Measurements from ENCODE around the gene NEAT1.

NEAT1 gene

GRCh38 chr11:65398362-65398910 lies 24.2 kb upstream of the NEAT1 start:
- peaks cover 36% of the 10 kb centered on the region for H3K36me3 ChIP-seq (replicated peaks; ENCODE audit: low read depth, low read length)
- no peaks in the 10 kb centered on the region for H3K79me2 ChIP-seq (ENCODE audit: low read length)

GRCh38 chr11:65399249-65399648 lies 23.3 kb upstream of the NEAT1 start:
- H3K9me3 ChIP-seq (ENCODE audit: insufficient read depth, low read length): no peaks in the 10 kb centered on the region
- TF ChIP-seq CTCF (IDR thresholded peaks at IDR 0.05; ENCODE audit: low read depth, low read length): no peak
- no peak for TF ChIP-seq EZH2phosphoT487 (IDR thresholded peaks at IDR 0.05; ENCODE audit: low read depth)
- H4K20me1 ChIP-seq (ENCODE audit: insufficient read depth, low read length): peaks cover 2% of the 10 kb centered on the region; the same call in 1 of the 2 replicates
- H3K4me3 ChIP-seq (ENCODE audit: low read length): no peak overlapping the region
- no peak overlapping the region for H2AFZ ChIP-seq (ENCODE audit: low read depth, low read length)
- H3K79me2 ChIP-seq (ENCODE audit: low read length): no peaks in the 10 kb centered on the region
- H3K27me3 ChIP-seq (ENCODE audit: low read depth, low read length): no peaks in the 10 kb centered on the region
- H3K27ac ChIP-seq (ENCODE audit: low read length): no peak overlapping the region
- H3K4me1 ChIP-seq (ENCODE audit: low read length): peaks cover 14% of the 10 kb centered on the region
- no peak overlapping the region for H3K9ac ChIP-seq (ENCODE audit: low read length)
- H3K4me2 ChIP-seq (ENCODE audit: low read length): no peak overlapping the region
- peaks cover 33% of the 10 kb centered on the region for H3K36me3 ChIP-seq (replicated peaks; ENCODE audit: low read depth, low read length)

More at GRCh38 chr11:65398362-65398910, 24.2 kb upstream of the NEAT1 start:
- no peak for TF ChIP-seq EZH2phosphoT487 (IDR thresholded peaks at IDR 0.05; ENCODE audit: low read depth)
- TF ChIP-seq CTCF (IDR thresholded peaks at IDR 0.05; ENCODE audit: low read depth, low read length): no peak
- Histone ChIP-seq H3K4me1 (ENCODE audit: low read length) (peaks cover 6% of the 10 kb centered on the region), H3K27ac (ENCODE audit: low read length) (no peak overlapping the region), H3K27me3 (ENCODE audit: low read depth, low read length) (no peaks in the 10 kb centered on the region), H3K4me3 (ENCODE audit: low read length) (no peak overlapping the region), H4K20me1 (ENCODE audit: insufficient read depth, low read length) (peaks cover 4% of the 10 kb centered on the region; the same call in 1 of the 2 replicates), H3K4me2 (ENCODE audit: low read length) (no peak overlapping the region), H3K9ac (ENCODE audit: low read length) (no peak overlapping the region), H3K9me3 (ENCODE audit: insufficient read depth, low read length) (no peaks in the 10 kb centered on the region), H2AFZ (ENCODE audit: low read depth, low read length) (no peak overlapping the region)

- no peak overlapping the region for H3K4me3 ChIP-seq (ENCODE audit: low read length)
- TF ChIP-seq CTCF (IDR thresholded peaks at IDR 0.05; ENCODE audit: low read depth, low read length) (no peak), EZH2phosphoT487 (IDR thresholded peaks at IDR 0.05; ENCODE audit: low read depth) (no peak)
- no peaks in the 10 kb centered on the region for H3K9me3 ChIP-seq (ENCODE audit: insufficient read depth, low read length)
- peaks cover 2% of the 10 kb centered on the region; the same call in 1 of the 2 replicates for H4K20me1 ChIP-seq (ENCODE audit: insufficient read depth, low read length)
- H3K36me3 ChIP-seq (replicated peaks; ENCODE audit: low read depth, low read length): peaks cover 33% of the 10 kb centered on the region
- H2AFZ ChIP-seq (ENCODE audit: low read depth, low read length): no peak overlapping the region
- no peak overlapping the region for H3K27ac ChIP-seq (ENCODE audit: low read length)
- H3K27me3 ChIP-seq (ENCODE audit: low read depth, low read length): no peaks in the 10 kb centered on the region
- no peak overlapping the region for H3K4me2 ChIP-seq (ENCODE audit: low read length)
- peaks cover 19% of the 10 kb centered on the region for H3K4me1 ChIP-seq (ENCODE audit: low read length)
- no peaks in the 10 kb centered on the region for H3K79me2 ChIP-seq (ENCODE audit: low read length)
- no peak overlapping the region for H3K9ac ChIP-seq (ENCODE audit: low read length)
Measured at GRCh38 chr11:65399845-65400244, 22.8 kb upstream of the NEAT1 start.

- no peak overlapping the region for H3K9ac ChIP-seq (ENCODE audit: low read length)
- TF ChIP-seq EZH2phosphoT487 (IDR thresholded peaks at IDR 0.05; ENCODE audit: low read depth) (no peak), CTCF (IDR thresholded peaks at IDR 0.05; ENCODE audit: low read depth, low read length) (no peak)
- no peaks in the 10 kb centered on the region for H3K9me3 ChIP-seq (ENCODE audit: insufficient read depth, low read length)
- H3K36me3 ChIP-seq (replicated peaks; ENCODE audit: low read depth, low read length): peaks cover 36% of the 10 kb centered on the region
- peaks cover 2% of the 10 kb centered on the region; the same call in 1 of the 2 replicates for H4K20me1 ChIP-seq (ENCODE audit: insufficient read depth, low read length)
- no peak overlapping the region for H3K27ac ChIP-seq (ENCODE audit: low read length)
- no peaks in the 10 kb centered on the region for H3K79me2 ChIP-seq (ENCODE audit: low read length)
- H2AFZ ChIP-seq (ENCODE audit: low read depth, low read length): no peak overlapping the region
- peaks cover 19% of the 10 kb centered on the region for H3K4me1 ChIP-seq (ENCODE audit: low read length)
- no peaks in the 10 kb centered on the region for H3K27me3 ChIP-seq (ENCODE audit: low read depth, low read length)
- H3K4me3 ChIP-seq (ENCODE audit: low read length): no peak overlapping the region
- H3K4me2 ChIP-seq (ENCODE audit: low read length): no peak overlapping the region
Measured at GRCh38 chr11:65400307-65401072, 22.1 kb upstream of the NEAT1 start.
